K562 (cell line): ENCODE data around the gene PYGO2. TPM values are rescaled to one million over a fixed set of nuclear protein-coding genes. Genes with fewer than 3 reads are reported as not detected.
A peak's percentile ranks its signal among the peaks of the same experiment; 100 is the strongest.

Experiments
- CBFA2T3 ChIP-seq: fragments of 450-650 bp; IDR thresholded peaks from 2 replicates; pipeline ENCODE4 v1.6.1; 2017
- ELF2 ChIP-seq: fragments of 250-450 bp; sonication (Bioruptor Pico); IDR thresholded peaks from 2 replicates; pipeline ENCODE4 v1.5.0; 2021; ENCODE audit warnings: mild to moderate bottlenecking
- FOXK2 ChIP-seq, 2 experiments: fragments of 450-650 bp; IDR thresholded peaks in 1 of 2; conservative IDR thresholded peaks in 1 of 2; 2 replicates each; pipeline ENCODE4 v1.6.1; 2016; ENCODE audit warnings: low read depth in 2 of 2, mild to moderate bottlenecking in 1 of 2
- MAZ ChIP-seq, 2 experiments: fragments of 450-650 bp in 1 of 2; sonication (generic) in 1 of 2; formaldehyde crosslinking; IDR thresholded peaks in 1 of 2; conservative IDR thresholded peaks in 1 of 2; 2 replicates each; pipeline versions ENCODE4 v1.4.0 to v1.5.0; 2020; ENCODE audit warnings: mild to moderate bottlenecking in 1 of 2, missing genetic modification reagents in 1 of 2
- MCM5 ChIP-seq: fragments of 450-650 bp; IDR thresholded peaks from 2 replicates; pipeline ENCODE4 v1.6.1; 2016; ENCODE audit warnings: low read depth
- NUFIP1 ChIP-seq: fragments of 450-650 bp; IDR thresholded peaks from 2 replicates; pipeline ENCODE4 v1.6.1; 2018; ENCODE audit not compliant: partially characterized antibody
- PHF8 ChIP-seq: fragments of 200-600 bp; sonication (generic); IDR thresholded peaks from 2 replicates; pipeline ENCODE4 v1.6.1; 2012; ENCODE audit warnings: mixed run types, mild to moderate bottlenecking, inconsistent platforms, low read length, moderate library complexity, borderline replicate concordance
- POLR2B ChIP-seq: fragments of 450-650 bp; IDR thresholded peaks from 2 replicates; pipeline ENCODE4 v1.6.1; 2018; ENCODE audit warnings: low read depth; ENCODE audit not compliant: partially characterized antibody
- RBBP5 ChIP-seq: fragments of 200-600 bp; sonication (generic); IDR thresholded peaks from 2 replicates; pipeline ENCODE4 v1.6.1; 2012; ENCODE audit warnings: borderline replicate concordance, mild to moderate bottlenecking, low read length, control low read depth, inconsistent platforms; ENCODE audit not compliant: insufficient read depth, poor library complexity, severe bottlenecking
- RUNX1 ChIP-seq: sonication (generic); IDR thresholded peaks from 2 replicates; pipeline ENCODE4 v1.6.1; 2016; ENCODE audit warnings: antibody characterized with exemption, low read depth
- SMAD3 ChIP-seq: fragments of 450-650 bp; formaldehyde crosslinking; conservative IDR thresholded peaks from 2 replicates; pipeline ENCODE4 v1.4.0; 2020; ENCODE audit warnings: mild to moderate bottlenecking
- STAG1 ChIP-seq: sonication (generic); formaldehyde crosslinking; IDR thresholded peaks from 2 replicates; pipeline ENCODE4 v1.5.0; 2020; ENCODE audit warnings: missing genetic modification reagents, borderline replicate concordance
- THRB ChIP-seq: fragments of 450-650 bp; formaldehyde crosslinking; conservative IDR thresholded peaks from 2 replicates; pipeline ENCODE4 v1.4.0; 2022; ENCODE audit warnings: mild to moderate bottlenecking, missing genetic modification characterization
- ZNF12 ChIP-seq: sonication (generic); formaldehyde crosslinking; IDR thresholded peaks from 2 replicates; pipeline ENCODE4 v1.4.0; 2020; ENCODE audit warnings: mild to moderate bottlenecking, missing genetic modification reagents
- ZNF224 ChIP-seq: sonication (generic); formaldehyde crosslinking; IDR thresholded peaks from 2 replicates; pipeline ENCODE4 v1.8.0; 2022; ENCODE audit warnings: mild to moderate bottlenecking, missing genetic modification reagents
- ZNF280B ChIP-seq: fragments of 250-450 bp; sonication (Bioruptor Pico); IDR thresholded peaks from 2 replicates; pipeline ENCODE4 v1.5.1; 2021; ENCODE audit warnings: mild to moderate bottlenecking
- ZNF639 ChIP-seq, 2 experiments: fragments of 200-800 bp in 1 of 2; sonication (Bioruptor generic) in 1 of 2; sonication (generic) in 1 of 2; formaldehyde crosslinking in 1 of 2; IDR thresholded peaks in 1 of 2; conservative IDR thresholded peaks in 1 of 2; 2 replicates each; pipeline versions ENCODE4 v1.5.0 to v1.6.1; 2016 to 2020; ENCODE audit warnings: missing compliant biosample characterization in 1 of 2, missing genetic modification characterization in 1 of 2, missing genetic modification reagents in 1 of 2
- ZNF668 ChIP-seq: fragments of 250-450 bp; sonication (Bioruptor Pico); IDR thresholded peaks from 2 replicates; pipeline ENCODE4 v1.8.0; 2022; ENCODE audit warnings: mild to moderate bottlenecking, inconsistent platforms
- polyA plus RNA-seq, 8 experiments: library from polyadenylated mRNA; depleted of rRNA in 4 of 8; stranded (reverse) in 5 of 8; unstranded in 3 of 8; fragments of >200 nt; fragmentation: Nextera tagmentation in 2 of 8; fragmentation: Illumina TruSeq in 1 of 8; extraction: Ambion mirVana in 2 of 8; extraction: Trizol in 1 of 8; gene quantifications; 2 replicates each; pipeline versions ENCODE4 v1.2.1 to v1.2.3, GENCODE V29; 2011 to 2014; ENCODE audit warnings: inconsistent platforms in 1 of 8, missing spikeins in 1 of 8
- total RNA-seq, 7 experiments: library from RNA; depleted of rRNA in 6 of 7; stranded (reverse); fragments of >200 nt in 6 of 7; fragmentation: Illumina TruSeq in 2 of 7; extraction: Trizol in 2 of 7; gene quantifications; 2 replicates each; pipeline versions ENCODE4 v1.2.1 to v1.2.3, GENCODE V29; 2011 to 2021; ENCODE audit warnings: low replicate concordance in 1 of 7
- TF ChIP-seq, protein P1 (sequence below): fragments of 250-450 bp; sonication (Bioruptor Pico); IDR thresholded peaks from 2 replicates; pipeline ENCODE4 v1.5.0; 2022; ENCODE audit warnings: mild to moderate bottlenecking
- TF ChIP-seq, protein P2 (sequence below), 2 experiments: fragments of 450-650 bp; IDR thresholded peaks; 2 replicates each; pipeline ENCODE4 v1.6.1; 2016

Gene PYGO2
- total and polyA plus RNA-seq, 9 of the 15 experiments (the other 6 are each of a cell fraction or from before 2014, with no cell fraction given): 8.3 to 36.2 (median 18.2) TPM

GRCh38 chr1:154936555-154937084, 25.0 kb downstream of the PYGO2 start, which contains the start of gene PMVK (continued):
- TF ChIP-seq, protein P1, sequence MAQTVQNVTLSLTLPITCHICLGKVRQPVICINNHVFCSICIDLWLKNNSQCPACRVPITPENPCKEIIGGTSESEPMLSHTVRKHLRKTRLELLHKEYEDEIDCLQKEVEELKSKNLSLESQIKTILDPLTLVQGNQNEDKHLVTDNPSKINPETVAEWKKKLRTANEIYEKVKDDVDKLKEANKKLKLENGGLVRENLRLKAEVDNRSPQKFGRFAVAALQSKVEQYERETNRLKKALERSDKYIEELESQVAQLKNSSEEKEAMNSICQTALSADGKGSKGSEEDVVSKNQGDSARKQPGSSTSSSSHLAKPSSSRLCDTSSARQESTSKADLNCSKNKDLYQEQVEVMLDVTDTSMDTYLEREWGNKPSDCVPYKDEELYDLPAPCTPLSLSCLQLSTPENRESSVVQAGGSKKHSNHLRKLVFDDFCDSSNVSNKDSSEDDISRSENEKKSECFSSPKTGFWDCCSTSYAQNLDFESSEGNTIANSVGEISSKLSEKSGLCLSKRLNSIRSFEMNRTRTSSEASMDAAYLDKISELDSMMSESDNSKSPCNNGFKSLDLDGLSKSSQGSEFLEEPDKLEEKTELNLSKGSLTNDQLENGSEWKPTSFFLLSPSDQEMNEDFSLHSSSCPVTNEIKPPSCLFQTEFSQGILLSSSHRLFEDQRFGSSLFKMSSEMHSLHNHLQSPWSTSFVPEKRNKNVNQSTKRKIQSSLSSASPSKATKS (CRISPR knock-in tag): no peak
- TF ChIP-seq POLR2B (peak; percentile 76), ZNF639 (CRISPR knock-in tag; conservative IDR thresholded peaks at IDR 0.05 in 1 of 2, IDR thresholded peaks at IDR 0.05 in 1 of 2) (peak in 1 of 2 experiments; percentile 66; a peak in 1 of 4 replicates), THRB (CRISPR knock-in tag) (no peak), STAG1 (peak; percentile 81), FOXK2 (conservative IDR thresholded peaks at IDR 0.05 in 1 of 2, IDR thresholded peaks at IDR 0.05 in 1 of 2; ENCODE audit: low read depth in 2 of 2) (peak in 1 of 2 experiments; percentile 98), CBFA2T3 (peak; percentile 38), SMAD3 (no peak), RBBP5 (peak; percentile 75), ZNF224 (CRISPR knock-in tag) (peak; percentile 89; the same call in 1 of the 2 replicates), MCM5 (no peak), ZNF280B (CRISPR knock-in tag) (no peak), ZNF668 (CRISPR knock-in tag) (no peak), RUNX1 (peak; percentile 56; the same call in 1 of the 2 replicates), NUFIP1 (peak; percentile 50), MAZ (CRISPR knock-in tag; conservative IDR thresholded peaks at IDR 0.05 in 1 of 2, IDR thresholded peaks at IDR 0.05 in 1 of 2) (peak; percentile 78 to 92; a peak in 3 of 4 replicates), PHF8 (peak; percentile 68; the same call in 1 of the 2 replicates), ZNF12 (CRISPR knock-in tag) (peak; percentile 89), ELF2 (CRISPR knock-in tag) (no peak)
- TF ChIP-seq, protein P2, sequence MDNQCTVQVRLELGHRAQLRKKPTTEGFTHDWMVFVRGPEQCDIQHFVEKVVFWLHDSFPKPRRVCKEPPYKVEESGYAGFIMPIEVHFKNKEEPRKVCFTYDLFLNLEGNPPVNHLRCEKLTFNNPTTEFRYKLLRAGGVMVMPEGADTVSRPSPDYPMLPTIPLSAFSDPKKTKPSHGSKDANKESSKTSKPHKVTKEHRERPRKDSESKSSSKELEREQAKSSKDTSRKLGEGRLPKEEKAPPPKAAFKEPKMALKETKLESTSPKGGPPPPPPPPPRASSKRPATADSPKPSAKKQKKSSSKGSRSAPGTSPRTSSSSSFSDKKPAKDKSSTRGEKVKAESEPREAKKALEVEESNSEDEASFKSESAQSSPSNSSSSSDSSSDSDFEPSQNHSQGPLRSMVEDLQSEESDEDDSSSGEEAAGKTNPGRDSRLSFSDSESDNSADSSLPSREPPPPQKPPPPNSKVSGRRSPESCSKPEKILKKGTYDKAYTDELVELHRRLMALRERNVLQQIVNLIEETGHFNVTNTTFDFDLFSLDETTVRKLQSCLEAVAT (IDR thresholded peaks at IDR 0.05): peak in 1 of 2 experiments; percentile 58; a peak in 1 of 4 replicates
